PC-3 (cell line): ENCODE results near the gene TSC22D4. TPM values are rescaled to one million over a fixed set of nuclear protein-coding genes. Genes with fewer than 3 reads are reported as not detected.

Experiments used
- ATAC-seq: fragments of 200-7000 bp; cut with Tn5 transposase; 2 replicates; pipeline ENCODE4 v1.9.1; 2020; ENCODE audit warnings: mild to moderate bottlenecking, moderate library complexity
- BruUV-seq: library from RNA; stranded (reverse); fragments of 400-500 nt; replicated peaks from 2 replicates; lab custom pipeline; 2021; lab: Mats Ljungman, UMichigan
- CTCF ChIA-PET: fragments of 300-600 bp; sonication (Branson Sonifier 250); formaldehyde crosslinking; loops from one replicate; lab custom pipeline; 2022; ENCODE audit warnings: antibody characterized with exemption; lab: Charles Lee
- POLR2A ChIA-PET: fragments of 300-600 bp; sonication (Branson Sonifier 250); formaldehyde crosslinking; loops from one replicate; lab custom pipeline; 2022; ENCODE audit warnings: antibody characterized with exemption; ENCODE audit not compliant: unreplicated experiment; lab: Charles Lee
- DNase-seq: peaks from one replicate; pipeline ENCODE4 v3.0.0-alpha.2; 2015
- H2AFZ ChIP-seq: fragments of 300-600 bp; sonication (generic); 2 replicates; pipeline ENCODE4 v1.6.0; 2016; ENCODE audit warnings: antibody characterized with exemption, low read length
- H3F3A ChIP-seq: fragments of 300-600 bp; sonication (generic); one replicate; pipeline ENCODE4 v1.6.0; 2017; ENCODE audit warnings: antibody characterized with exemption, low read length, control low read depth, mild to moderate bottlenecking; ENCODE audit not compliant: unreplicated experiment
- H3K27ac ChIP-seq: fragments of 300-600 bp; sonication (generic); 2 replicates; pipeline ENCODE4 v1.5.1; 2016; ENCODE audit warnings: mild to moderate bottlenecking, low read length
- H3K27me3 ChIP-seq: fragments of 300-600 bp; sonication (generic); 2 replicates; pipeline ENCODE4 v1.6.1; 2016; ENCODE audit warnings: low read length, mixed read lengths
- H3K36me3 ChIP-seq: fragments of 300-600 bp; sonication (generic); 2 replicates; pipeline ENCODE4 v1.6.1; 2016; ENCODE audit warnings: low read depth, mixed run types, low read length, mixed read lengths
- H3K4me1 ChIP-seq: fragments of 300-600 bp; sonication (generic); 2 replicates; pipeline ENCODE4 v1.5.1; 2016; ENCODE audit warnings: low read length; ENCODE audit not compliant: insufficient read depth
- H3K4me2 ChIP-seq: fragments of 300-600 bp; sonication (generic); 2 replicates; pipeline ENCODE4 v1.6.0; 2016; ENCODE audit warnings: low read length
- H3K4me3 ChIP-seq: fragments of 300-600 bp; sonication (generic); 2 replicates; pipeline ENCODE4 v1.5.1; 2016; ENCODE audit warnings: mild to moderate bottlenecking, low read length, mixed read lengths
- H3K79me2 ChIP-seq: fragments of 300-600 bp; sonication (generic); 2 replicates; pipeline ENCODE4 v1.6.1; 2017; ENCODE audit warnings: low read length, mixed read lengths
- H3K9ac ChIP-seq: fragments of 300-600 bp; sonication (generic); 2 replicates; pipeline ENCODE4 v1.6.0; 2016; ENCODE audit warnings: mild to moderate bottlenecking, low read length
- H3K9me2 ChIP-seq: fragments of 300-600 bp; sonication (generic); replicated peaks from 2 replicates; pipeline ENCODE4 v1.6.1; 2016; ENCODE audit warnings: mixed run types, low read length, mixed read lengths
- H3K9me3 ChIP-seq: fragments of 300-600 bp; sonication (generic); 2 replicates; pipeline ENCODE4 v1.6.1; 2016; ENCODE audit warnings: low read length, mixed read lengths
- H4K20me1 ChIP-seq: fragments of 300-600 bp; sonication (generic); 2 replicates; pipeline ENCODE4 v1.6.1; 2016; ENCODE audit warnings: low read length, mixed read lengths
- CTCF ChIP-seq: fragments of 300-600 bp; sonication (generic); conservative IDR thresholded peaks from 2 replicates; pipeline ENCODE4 v1.5.1; 2017; ENCODE audit warnings: antibody characterized with exemption, low read depth, mild to moderate bottlenecking, low read length
- EZH2 ChIP-seq: fragments of 300-600 bp; sonication (generic); IDR thresholded peaks from one replicate; pipeline ENCODE4 v1.6.1; 2017; ENCODE audit warnings: antibody characterized with exemption, mild to moderate bottlenecking, low read length; ENCODE audit not compliant: unreplicated experiment
- EZH2phosphoT487 ChIP-seq: fragments of 300-600 bp; sonication (generic); IDR thresholded peaks from 2 replicates; pipeline ENCODE4 v1.6.1; 2018; ENCODE audit warnings: mild to moderate bottlenecking, antibody characterized with exemption, low read length, borderline replicate concordance
- intact Hi-C: fragments of 100-400 bp; cut with micrococcal nuclease; formaldehyde crosslinking; loops from 2 replicates; pipeline ENCODE4 v1.9.0; 2023
- total RNA-seq: library from RNA; depleted of rRNA; stranded (reverse); fragments of >200 nt; gene quantifications from 2 replicates; pipeline ENCODE4 v1.2.3, GENCODE V29; 2014; rRNA removed

Gene TSC22D4
- total RNA-seq, 1 experiment from 2014 or later: 57.1 TPM

GRCh38 chr7:100419660-100420226, 59.3 kb downstream of the TSC22D4 start:
- Histone ChIP-seq H3K4me2 (no peak overlapping the region), H3K9me3 (no peaks in the 10 kb centered on the region), H4K20me1 (no peaks in the 10 kb centered on the region), H3K9me2 (no peaks in the 10 kb centered on the region), H3K27me3 (no peaks in the 10 kb centered on the region), H3K79me2 (no peaks in the 10 kb centered on the region), H3K4me1 (no peaks in the 10 kb centered on the region), H3K36me3 (no peaks in the 10 kb centered on the region), H3K4me3 (no peak overlapping the region), H2AFZ (no peak overlapping the region), H3K9ac (no peak overlapping the region), H3K27ac (no peak overlapping the region), H3F3A (no peaks in the 10 kb centered on the region)
- BruUV-seq: no TSS peak
- ChIA-PET CTCF (no interaction called here), POLR2A (no interaction called here)
- DNase-seq (no peak), ATAC-seq (no peak)
- intact Hi-C loops: no loop called here
- TF ChIP-seq EZH2 (no peak), EZH2phosphoT487 (no peak), CTCF (no peak)

GRCh38 chr7:100418930-100419659, 59.9 kb downstream of the TSC22D4 start:
- H3K9me3 ChIP-seq: no peaks in the 10 kb centered on the region
- no peaks in the 10 kb centered on the region for H3K79me2 ChIP-seq
- H4K20me1 ChIP-seq: no peaks in the 10 kb centered on the region
- no peaks in the 10 kb centered on the region for H3K27me3 ChIP-seq
- BruUV-seq: no TSS peak
- H3K4me3 ChIP-seq: no peak overlapping the region
- no peak for DNase-seq
- H3K9ac ChIP-seq: no peak overlapping the region
- no peaks in the 10 kb centered on the region for H3K36me3 ChIP-seq
- H3K27ac ChIP-seq: no peak overlapping the region
- H3F3A ChIP-seq: no peaks in the 10 kb centered on the region
- intact Hi-C loops: no loop called here
- no peak overlapping the region for H3K4me2 ChIP-seq
- POLR2A ChIA-PET: no interaction called here
- ATAC-seq: 0 out of 2 replicates have a peak, but pooled peaks have one; percentile 20
- no peaks in the 10 kb centered on the region for H3K4me1 ChIP-seq
- no peaks in the 10 kb centered on the region for H3K9me2 ChIP-seq
- no peak overlapping the region for H2AFZ ChIP-seq
- TF ChIP-seq CTCF (no peak), EZH2 (no peak), EZH2phosphoT487 (no peak)
- CTCF ChIA-PET: interaction anchor here (0.7 kb wide), 1 partner anchor 9 kb away, joined by 3 read pairs; no protein-coding TSS in a partner anchor

Other genes starting within 250 kb of the TSC22D4 start
- not detected in 2 replicates for gene SPDYE3, start 171.5 kb downstream of the TSC22D4 start, total RNA-seq
- gene PILRB, start 121.1 kb downstream of the TSC22D4 start, total RNA-seq: 71.6 and 74.1 TPM in 2 replicates
- 0.92 and 1.9 TPM in 2 replicates for gene PILRA, start 105.7 kb downstream of the TSC22D4 start, total RNA-seq
- 1.4 and 2.2 TPM in 2 replicates for gene ZCWPW1, start 50.5 kb downstream of the TSC22D4 start, total RNA-seq
- gene MEPCE, start 49.4 kb downstream of the TSC22D4 start, total RNA-seq: 35.1 and 36.0 TPM in 2 replicates
- gene PPP1R35, start 42.7 kb downstream of the TSC22D4 start, total RNA-seq: 36.1 and 51.1 TPM in 2 replicates
- gene SPACDR, start 15.0 kb downstream of the TSC22D4 start, total RNA-seq: 0.11 and 2.5 TPM in 2 replicates
- 1.2 and 1.9 TPM in 2 replicates for gene NYAP1, start 4.7 kb upstream of the TSC22D4 start, total RNA-seq
- 16.9 and 18.2 TPM in 2 replicates for gene AGFG2, start 60.0 kb upstream of the TSC22D4 start, total RNA-seq
- gene SAP25, start 94.7 kb upstream of the TSC22D4 start, total RNA-seq: 0.22 and 0.52 TPM in 2 replicates
- 15.6 and 28.7 TPM in 2 replicates for gene LRCH4, start 106.9 kb upstream of the TSC22D4 start, total RNA-seq
- gene FBXO24, start 107.1 kb upstream of the TSC22D4 start, total RNA-seq: 0.40 TPM in 1 of 2 replicates, not detected in the other
- 8.6 and 16.3 TPM in 2 replicates for gene PCOLCE, start 123.1 kb upstream of the TSC22D4 start, total RNA-seq
- gene MOSPD3, start 133.3 kb upstream of the TSC22D4 start, total RNA-seq: 9.4 and 19.4 TPM in 2 replicates
- gene TFR2, start 162.3 kb upstream of the TSC22D4 start, total RNA-seq: not detected in 2 replicates
- gene ACTL6B, start 177.2 kb upstream of the TSC22D4 start, total RNA-seq: not detected in 2 replicates
- gene GNB2, start 194.5 kb upstream of the TSC22D4 start, total RNA-seq: 164 and 227 TPM in 2 replicates
- gene GIGYF1, start 215.0 kb upstream of the TSC22D4 start, total RNA-seq: 25.9 and 26.6 TPM in 2 replicates
- 151 and 154 TPM in 2 replicates for gene POP7, start 226.9 kb upstream of the TSC22D4 start, total RNA-seq
- gene EPO, start 241.3 kb upstream of the TSC22D4 start, total RNA-seq: not detected in 2 replicates